Limb (tissue), 2 donors: ENCODE measurements around the gene CUBN.
"Not testable (repeated sequence)": the region's sequence is repeated elsewhere in the genome, so short reads cannot be mapped to it uniquely, and the experiment has no call there.

Source experiments
- DNase-seq, 2 donors: peaks; one replicate each; pipeline ENCODE4 v3.0.0-alpha.2; 2016; ENCODE audit errors: extremely low spot score in 2 of 2

The CUBN gene

DNA sequence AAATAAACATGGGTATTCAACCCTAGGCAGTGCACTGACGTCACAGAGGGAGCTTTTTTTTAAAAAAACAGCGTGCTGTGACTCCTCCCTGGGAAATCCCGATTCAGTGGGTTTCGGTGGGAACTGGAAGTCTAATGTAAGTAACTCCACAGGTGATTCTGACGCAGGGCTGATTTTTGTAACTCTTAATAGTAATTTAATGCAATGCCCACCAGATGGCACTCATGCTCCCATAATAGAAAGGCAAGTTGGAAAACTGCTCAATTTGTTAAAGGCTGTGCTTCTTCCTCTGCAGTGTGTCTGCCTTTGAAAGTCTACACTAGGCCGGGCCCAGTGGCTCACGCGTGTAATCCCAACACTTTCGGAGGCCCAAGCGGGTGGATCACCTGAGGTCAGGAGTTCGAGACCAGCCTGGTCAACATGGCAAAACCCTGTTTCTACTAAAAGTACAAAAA is 301.5 kb downstream of the CUBN start:
- peak; percentile 75 to 87 for DNase-seq

DNA sequence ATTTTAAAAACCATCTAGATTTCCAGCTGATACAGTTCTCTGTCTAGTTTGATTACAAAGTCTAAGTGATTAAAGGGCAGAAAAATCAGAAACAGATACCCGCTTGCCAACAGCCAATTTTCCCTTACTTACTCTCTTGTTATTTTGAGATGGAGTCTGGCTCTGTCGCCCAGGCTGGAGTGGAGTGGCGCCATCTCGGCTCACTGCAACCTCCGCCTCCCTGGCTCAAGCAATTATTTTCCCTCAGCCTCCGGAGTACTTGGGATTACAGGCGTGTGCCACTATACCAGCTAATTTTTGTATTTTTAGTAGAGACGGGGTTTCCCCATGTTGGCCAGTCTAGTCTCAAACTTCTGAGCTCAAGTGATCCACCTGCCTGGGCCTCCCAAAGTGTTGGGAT is 302.1 kb downstream of the CUBN start:
- DNase-seq = not testable (repeated sequence)

DNA sequence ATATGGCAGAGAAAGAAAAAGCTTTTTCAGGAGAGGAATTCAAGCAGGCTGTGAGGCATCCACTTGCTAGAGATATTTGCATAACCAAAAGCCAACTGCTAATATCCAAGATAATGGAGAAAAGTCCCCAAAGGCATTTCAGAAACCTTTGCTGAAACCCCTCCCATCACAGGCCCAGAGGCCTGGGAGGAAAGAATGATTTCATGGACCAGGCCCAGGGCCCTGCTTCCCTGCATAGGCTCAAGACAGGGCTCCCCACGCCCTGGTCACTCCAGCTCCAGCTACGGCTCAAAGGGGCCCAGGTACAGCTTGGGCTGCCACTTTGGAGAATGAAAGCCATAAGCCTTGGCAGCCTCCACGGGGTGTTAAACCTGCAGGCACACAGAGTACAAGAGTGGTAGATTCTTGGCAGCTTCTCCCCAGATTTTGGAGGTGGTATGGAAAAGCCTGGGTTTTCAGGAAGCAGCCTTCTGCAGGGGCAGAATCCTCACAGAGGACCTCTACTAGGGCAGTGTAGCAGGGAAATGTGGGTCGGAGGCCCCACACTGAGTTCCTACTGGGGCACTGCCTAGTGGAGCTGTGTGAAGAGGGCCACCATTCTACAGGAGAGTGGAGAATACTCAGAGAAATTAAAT is 306.8 kb downstream of the CUBN start:
- no peak for DNase-seq

DNA sequence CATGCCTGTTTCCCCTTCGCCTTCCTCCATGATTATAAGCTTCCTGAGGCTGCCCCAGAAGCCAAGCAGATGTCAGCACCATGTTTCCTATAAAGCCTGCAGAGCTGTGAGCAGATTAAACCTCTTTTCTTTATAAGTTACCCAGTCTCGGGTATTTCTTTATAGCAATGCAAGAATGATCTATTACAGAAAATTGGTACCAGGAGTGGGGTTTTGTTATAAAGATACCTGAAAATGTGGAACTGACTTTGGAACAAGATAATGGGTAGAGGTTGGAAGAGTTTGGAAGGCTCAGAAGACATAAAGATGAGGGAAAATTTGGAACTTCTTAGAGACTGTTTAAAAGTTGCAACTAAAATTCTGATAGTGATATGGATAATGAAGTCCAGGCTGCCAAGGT is 307.6 kb downstream of the CUBN start:
- no peak for DNase-seq

DNA sequence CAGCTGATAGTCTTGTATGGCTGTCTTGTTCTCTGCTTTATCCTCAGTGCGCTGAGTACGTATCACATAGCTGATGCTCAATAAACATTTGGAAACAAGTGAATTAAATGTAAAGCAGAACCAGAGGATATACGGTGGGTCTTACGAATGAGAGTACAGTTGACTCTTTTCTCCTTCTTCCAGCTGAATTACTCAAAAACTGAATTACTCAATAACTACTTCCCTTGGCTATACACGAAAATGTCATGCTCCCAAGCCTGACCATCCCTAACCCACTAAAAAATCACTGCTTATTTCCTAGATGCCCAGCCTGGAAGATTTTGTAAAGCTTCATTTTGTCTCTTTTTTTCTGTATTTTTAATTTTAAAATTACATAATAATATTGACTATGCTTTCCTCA is 309.2 kb downstream of the CUBN start:
- no peak for DNase-seq

- no peak for DNase-seq
Observed at GRCh38 chr10:16820018-16820417, 309.6 kb downstream of the CUBN start.

- no peak for DNase-seq
Observed at GRCh38 chr10:16819436-16819835, 310.2 kb downstream of the CUBN start.

DNA sequence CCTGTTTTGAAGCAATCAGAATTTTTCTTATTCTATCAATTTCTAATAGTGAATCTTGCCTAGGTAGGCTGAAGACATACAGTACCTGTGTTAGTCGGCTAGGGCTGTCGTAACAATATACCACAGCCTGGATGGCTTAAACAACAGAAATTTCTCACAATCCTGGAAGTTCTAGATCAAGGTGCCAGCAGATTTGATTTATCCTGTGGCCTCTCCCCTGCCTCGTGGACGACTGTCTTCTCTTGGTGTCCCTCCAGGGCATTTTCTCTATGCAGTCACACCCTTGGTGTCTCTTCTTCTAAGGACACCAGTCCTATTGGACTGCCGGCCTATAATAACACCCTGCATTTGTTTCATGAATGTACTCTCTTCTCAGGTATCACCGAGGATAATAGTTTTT is 310.6 kb downstream of the CUBN start:
- no peak for DNase-seq

GRCh38 chr10:16817125-16818019 is 312.2 kb downstream of the CUBN start, which contains the start of gene RSU1:
TSS of gene RSU1 (minus strand) at chr10:16817424. CDS start at chr10:16817081, 343 bp downstream.
- peak; percentile 99 to 100 for DNase-seq

DNA sequence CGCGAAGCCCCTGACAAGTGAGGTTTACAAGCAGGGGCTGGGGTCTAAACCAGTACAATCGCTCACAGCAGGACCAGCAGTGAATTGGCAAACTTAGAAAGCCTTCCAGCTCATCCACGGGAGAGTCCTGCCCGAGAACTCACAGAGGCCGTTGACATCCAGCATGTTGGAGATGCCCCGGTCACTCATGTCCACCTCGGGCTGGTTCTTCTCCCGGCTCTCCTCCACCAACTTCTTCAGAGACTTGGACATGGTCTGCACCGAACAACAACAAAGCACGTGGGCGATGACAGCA is 312.8 kb downstream of the CUBN start:
- DNase-seq = no peak

- no peak for DNase-seq
Observed at GRCh38 chr10:16816171-16816570, 313.4 kb downstream of the CUBN start.

DNA sequence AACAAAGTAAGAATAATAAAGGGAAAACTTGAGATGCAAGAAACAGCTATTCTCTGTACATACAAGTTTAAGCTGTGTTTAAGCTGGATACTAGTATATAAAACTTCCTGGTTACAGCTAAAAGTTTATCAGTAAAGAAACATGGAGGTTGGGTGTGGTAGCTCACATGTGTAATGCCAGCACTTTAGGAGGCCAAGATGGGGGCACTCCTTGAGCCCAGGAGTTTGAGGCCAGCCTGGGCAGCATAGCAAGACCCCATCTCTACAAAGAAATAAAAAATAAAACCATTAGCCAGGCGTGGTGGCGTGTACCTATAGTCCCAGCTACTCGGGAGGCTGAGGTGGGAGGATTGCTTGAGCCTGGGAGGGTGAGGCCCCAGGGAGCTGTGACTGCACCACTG is 315.6 kb downstream of the CUBN start:
- DNase-seq = no peak

DNA sequence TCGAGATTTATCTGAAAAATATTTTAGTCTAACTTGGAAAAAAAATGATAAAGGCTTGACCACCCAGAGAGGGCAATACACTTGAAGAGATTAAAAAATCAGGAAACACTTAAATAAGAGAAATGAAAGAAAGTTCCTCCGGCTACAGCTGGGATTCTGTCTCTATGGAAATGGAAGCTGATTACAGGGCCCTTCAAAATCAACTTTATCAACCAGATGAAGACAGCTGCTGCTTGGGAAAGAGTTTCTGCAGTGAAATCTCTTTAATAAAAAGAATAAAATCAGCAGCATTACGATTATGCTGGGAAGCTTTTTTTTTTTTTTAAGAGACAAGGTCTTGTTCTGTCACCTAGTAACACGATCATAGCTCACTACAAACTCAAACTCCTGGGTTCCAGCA is 316.9 kb downstream of the CUBN start:
- no peak for DNase-seq

DNA sequence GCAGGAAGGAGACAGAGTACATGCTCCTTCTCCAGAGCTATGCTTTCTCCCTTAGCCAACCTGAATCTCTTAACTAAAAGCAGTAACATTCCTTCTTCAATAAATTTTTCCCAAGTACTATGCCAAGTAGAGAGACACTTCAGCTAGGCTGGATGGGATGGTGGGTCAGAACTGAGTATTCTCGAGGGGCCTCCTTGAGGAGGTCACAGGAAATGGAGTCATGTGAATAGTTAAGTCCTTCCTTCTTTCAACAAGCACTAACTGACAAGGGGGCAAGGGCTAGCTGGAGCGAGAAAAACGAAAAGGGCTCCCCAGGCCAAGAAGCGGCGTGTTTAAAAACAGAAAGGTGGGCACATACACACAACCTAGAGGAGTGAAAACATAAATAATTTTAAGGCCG is 317.8 kb downstream of the CUBN start:
- no peak for DNase-seq

DNA sequence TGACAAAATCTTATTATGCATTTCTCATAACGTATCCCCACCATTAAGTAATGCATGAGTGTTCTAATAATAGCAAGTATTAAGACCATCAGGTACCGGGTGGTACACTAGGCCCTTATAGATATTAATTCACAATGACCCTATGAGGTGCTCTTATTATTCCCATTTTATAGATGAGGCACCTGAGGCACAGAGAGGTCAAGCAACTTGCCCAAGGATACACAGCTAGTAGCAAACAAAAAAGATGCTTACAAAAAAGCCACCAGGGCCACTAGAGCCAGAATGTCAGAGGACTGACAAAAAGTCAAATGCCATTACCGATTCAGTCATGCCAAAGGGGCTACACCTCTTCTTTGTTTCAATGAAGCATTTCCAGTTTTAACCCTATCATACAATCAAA is 318.3 kb downstream of the CUBN start:
- DNase-seq = no peak

DNA sequence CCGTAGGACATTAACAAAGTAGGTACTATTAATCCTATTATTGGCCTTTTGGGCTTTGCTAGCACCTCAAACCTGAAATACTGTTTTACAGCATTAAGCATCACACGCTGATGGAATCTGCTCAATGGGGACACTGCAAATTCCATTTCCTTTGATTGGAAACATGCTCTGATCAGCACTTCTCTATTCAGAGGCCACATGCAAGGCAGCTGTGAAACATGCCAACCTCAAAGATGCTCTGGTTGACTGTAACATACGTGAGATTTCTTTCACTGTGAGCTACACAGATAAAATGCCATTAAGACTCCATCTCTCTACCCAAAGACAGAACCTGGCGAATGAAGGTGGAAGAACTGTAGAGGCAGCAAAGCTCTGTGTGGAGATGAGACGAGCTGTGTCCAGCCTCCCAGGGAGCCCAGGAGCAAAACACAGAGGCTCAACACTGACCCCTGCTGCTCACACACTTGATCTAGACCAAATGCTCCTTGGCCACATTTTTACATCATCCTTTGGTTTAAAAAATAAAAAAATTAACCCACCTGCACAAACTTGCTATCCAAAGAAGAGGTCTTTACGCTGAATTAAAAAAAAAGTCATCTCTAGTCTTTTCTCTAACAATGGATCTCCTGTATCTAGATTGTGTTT is 320.4 kb downstream of the CUBN start:
- DNase-seq = no peak

- no peak for DNase-seq
Observed at GRCh38 chr10:16804123-16804522, 325.5 kb downstream of the CUBN start.

GRCh38 chr10:16803464-16803863 is 326.1 kb downstream of the CUBN start:
- DNase-seq = no peak

DNA sequence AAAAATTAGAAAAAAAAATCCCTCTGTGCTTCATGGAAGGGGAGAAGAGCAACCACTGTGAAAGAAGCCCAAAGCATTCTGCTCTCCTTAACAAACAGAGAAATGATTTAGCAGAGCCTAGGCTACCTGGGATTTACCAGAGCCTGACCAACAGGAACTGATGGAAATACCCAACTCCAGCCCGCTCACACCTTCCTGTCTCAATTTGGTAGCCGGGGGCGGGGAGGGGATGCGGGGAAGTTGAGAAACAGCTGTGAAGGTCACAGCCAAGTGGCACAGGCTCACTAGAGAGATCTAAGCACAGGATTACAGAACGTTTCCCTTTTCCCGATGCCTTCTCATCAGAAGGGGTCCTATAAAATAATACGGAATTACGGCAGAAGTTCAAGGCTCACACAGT is 330.0 kb downstream of the CUBN start:
- no peak for DNase-seq

DNA sequence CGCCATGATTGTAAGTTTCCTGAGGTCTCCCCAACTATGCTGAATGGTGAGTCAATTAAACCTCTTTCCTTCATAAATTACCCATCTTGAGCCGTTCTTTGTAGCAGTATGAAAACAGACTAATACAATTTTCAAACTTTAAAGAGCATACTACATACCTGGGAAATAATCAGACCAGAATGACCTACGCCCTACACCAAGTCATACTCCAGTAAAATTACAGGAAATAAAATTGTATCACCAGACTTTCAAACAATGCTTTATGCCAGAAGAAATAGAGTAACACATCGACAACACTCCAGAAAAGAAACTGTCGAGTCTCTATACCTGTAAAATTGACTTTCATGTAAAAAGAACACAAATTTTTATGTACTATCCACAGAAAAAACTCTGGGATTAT is 331.0 kb downstream of the CUBN start:
- DNase-seq = no peak

- DNase-seq = no peak
Observed at GRCh38 chr10:16795410-16796073, 334.1 kb downstream of the CUBN start.

GRCh38 chr10:16794005-16794404 is 335.6 kb downstream of the CUBN start:
- DNase-seq = no peak
